Retinal pigment epithelial cell (primary cell): ENCODE results near the gene ZNF577.

Experiments
- DNase-seq: peaks from one replicate; pipeline ENCODE4 v3.0.0-alpha.2; 2010; ENCODE audit warnings: low read depth
- H3K4me3 ChIP-seq: 2 replicates; pipeline ENCODE4 v1.5.1; 2011; ENCODE audit warnings: mild to moderate bottlenecking, low read length, control low read depth, moderate library complexity
- CTCF ChIP-seq: conservative IDR thresholded peaks from 2 replicates; pipeline ENCODE4 v1.5.1; 2011; ENCODE audit warnings: low read depth, low read length, control low read depth, inconsistent platforms

ZNF577 gene

DNA sequence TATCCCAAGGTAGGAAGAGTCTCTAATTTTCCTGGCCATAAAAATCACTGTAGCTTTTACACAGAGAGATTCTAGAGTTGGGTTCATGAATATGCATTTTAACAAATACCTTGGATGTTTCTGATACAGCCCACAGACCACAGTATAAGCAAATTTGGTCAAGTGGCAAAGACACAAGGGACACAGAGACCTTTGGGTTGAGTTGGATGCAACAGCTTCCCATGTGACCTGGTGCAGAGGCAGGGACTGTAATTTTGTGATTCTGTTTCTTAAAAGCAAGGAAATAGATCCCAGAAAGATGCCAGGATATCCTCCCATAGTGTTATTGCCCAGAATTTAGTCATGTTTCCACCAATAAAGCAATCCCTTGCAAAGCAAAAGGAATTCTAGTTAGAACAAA, 65.8 kb downstream of the ZNF577 start:
- no peak for DNase-seq
- no peak overlapping the region for H3K4me3 ChIP-seq
- TF ChIP-seq CTCF, result no peak

GRCh38 chr19:51821456-51821855, 66.3 kb downstream of the ZNF577 start:
- no peak overlapping the region for H3K4me3 ChIP-seq
- no peak for DNase-seq
- TF ChIP-seq CTCF, result no peak
